ENCODE measurements around the gene SSBP1.
A peak's percentile ranks its signal among the peaks of the same experiment; 100 is the strongest.
"Not testable (repeated sequence)": the region's sequence is repeated elsewhere in the genome, so short reads cannot be mapped to it uniquely, and the experiment has no call there.

SSBP1 gene

GRCh38 chr7:141731476-141732149, 6.5 kb upstream of the SSBP1 start:
- no peak for DNase-seq
- peak overlapping the region in 1 of 2 donors; percentile 14 for H3K4me3 Mint-ChIP-seq
- peaks cover 5% of the 10 kb centered on the region for H3K4me1 Mint-ChIP-seq
- ATAC-seq = no peak
- no peaks in the 10 kb centered on the region for H3K27me3 Mint-ChIP-seq
- peak overlapping the region in 1 of 2 donors; percentile 42 for H3K27ac Mint-ChIP-seq
- H3K9me3 Mint-ChIP-seq = no peaks in the 10 kb centered on the region

GRCh38 chr7:141737118-141737835, 881 bp upstream of the SSBP1 start:
- ATAC-seq = no peak
- DNase-seq = peak in 1 of 2 donors; percentile 30
- no peaks in the 10 kb centered on the region for H3K27me3 Mint-ChIP-seq
- H3K4me1 Mint-ChIP-seq = peaks cover 45% of the 10 kb centered on the region
- peak overlapping the region; percentile 99 for H3K27ac Mint-ChIP-seq
- H3K4me3 Mint-ChIP-seq = peak overlapping the region; percentile 95 to 99
- no peaks in the 10 kb centered on the region for H3K9me3 Mint-ChIP-seq

- Mint-ChIP-seq H3K9me3 (no peaks in the 10 kb centered on the region), H3K27ac (peak overlapping the region; percentile 99), H3K4me1 (peaks cover 57% of the 10 kb centered on the region), H3K27me3 (no peaks in the 10 kb centered on the region), H3K4me3 (peak overlapping the region; percentile 95 to 99)
- DNase-seq (no peak), ATAC-seq (no peak)
Measured at GRCh38 chr7:141738592-141739013, 445 bp downstream of the SSBP1 start.

GRCh38 chr7:141739250-141739649, 1.1 kb downstream of the SSBP1 start:
- no peak for ATAC-seq
- no peaks in the 10 kb centered on the region for H3K9me3 Mint-ChIP-seq
- peak overlapping the region; percentile 71 to 99 for H3K27ac Mint-ChIP-seq
- H3K27me3 Mint-ChIP-seq = no peaks in the 10 kb centered on the region
- H3K4me1 Mint-ChIP-seq = peaks cover 63% of the 10 kb centered on the region
- no peak for DNase-seq
- peak overlapping the region; percentile 95 to 99 for H3K4me3 Mint-ChIP-seq

GRCh38 chr7:141742229-141742628, 4.1 kb downstream of the SSBP1 start:
- DNase-seq (no peak), ATAC-seq (no peak)
- Mint-ChIP-seq H3K4me1 (peaks cover 52% of the 10 kb centered on the region), H3K27ac (peak overlapping the region; percentile 52 to 59), H3K4me3 (no peak overlapping the region), H3K9me3 (no peaks in the 10 kb centered on the region), H3K27me3 (no peaks in the 10 kb centered on the region)

GRCh38 chr7:141744131-141744530, 6.0 kb downstream of the SSBP1 start:
- no peaks in the 10 kb centered on the region for H3K9me3 Mint-ChIP-seq
- no peak overlapping the region for H3K4me3 Mint-ChIP-seq
- peaks cover 38% of the 10 kb centered on the region for H3K4me1 Mint-ChIP-seq
- no peak for ATAC-seq
- no peak overlapping the region for H3K27ac Mint-ChIP-seq
- DNase-seq = no peak
- no peaks in the 10 kb centered on the region for H3K27me3 Mint-ChIP-seq

- no peak for ATAC-seq
- no peak for DNase-seq
Measured at GRCh38 chr7:141748396-141748795, 10.2 kb downstream of the SSBP1 start.

GRCh38 chr7:141751904-141752303, 13.7 kb downstream of the SSBP1 start:
- DNase-seq, H3K4me1 Mint-ChIP-seq, H3K4me3 Mint-ChIP-seq, ATAC-seq, H3K27me3 Mint-ChIP-seq, H3K27ac Mint-ChIP-seq: not testable (repeated sequence)
- H3K9me3 Mint-ChIP-seq = peaks cover 15 to 23% of the 10 kb centered on the region in 2 donors

More at GRCh38 chr7:141748396-141748795, 10.2 kb downstream of the SSBP1 start:
- H3K27ac Mint-ChIP-seq = no peak overlapping the region
- H3K4me3 Mint-ChIP-seq = no peak overlapping the region
- H3K4me1 Mint-ChIP-seq = peaks cover 9% of the 10 kb centered on the region
- no peaks in the 10 kb centered on the region for H3K27me3 Mint-ChIP-seq
- peaks cover 15 to 23% of the 10 kb centered on the region in 2 donors for H3K9me3 Mint-ChIP-seq

- Mint-ChIP-seq H3K4me1 (no peaks in the 10 kb centered on the region), H3K27ac (no peak overlapping the region), H3K4me3 (no peak overlapping the region), H3K9me3 (peaks cover 15 to 23% of the 10 kb centered on the region in 2 donors), H3K27me3 (no peaks in the 10 kb centered on the region)
- ATAC-seq (no peak), DNase-seq (no peak)
Measured at GRCh38 chr7:141752634-141753033, 14.5 kb downstream of the SSBP1 start.

- Mint-ChIP-seq H3K9me3 (peaks cover 13 to 23% of the 10 kb centered on the region in 2 donors), H3K4me1 (no peaks in the 10 kb centered on the region), H3K27ac (no peak overlapping the region), H3K4me3 (no peak overlapping the region), H3K27me3 (no peaks in the 10 kb centered on the region)
- DNase-seq = peak in 1 of 2 donors; percentile 21
- ATAC-seq = no peak
Measured at GRCh38 chr7:141754939-141755338, 16.8 kb downstream of the SSBP1 start.

- no peak for DNase-seq
- Mint-ChIP-seq H3K9me3 (no peaks in the 10 kb centered on the region), H3K27me3 (no peaks in the 10 kb centered on the region), H3K4me3 (no peak within 1 kb of the TSS), H3K27ac (peak within 1 kb of the TSS in 1 of 2 donors; percentile 57), H3K4me1 (no peaks in the 10 kb centered on the region)
- no peak for ATAC-seq
Measured at GRCh38 chr7:141763797-141764196, 25.6 kb downstream of the SSBP1 start, which contains the start of gene TAS2R3. TSS of gene TAS2R3 (plus strand) at chr7:141764097. CDS start at chr7:141764159, 62 bp downstream.

- not testable (repeated sequence) for ATAC-seq, DNase-seq, H3K27me3 Mint-ChIP-seq, H3K4me3 Mint-ChIP-seq, H3K27ac Mint-ChIP-seq, H3K4me1 Mint-ChIP-seq
- H3K9me3 Mint-ChIP-seq = peaks cover 5 to 12% of the 10 kb centered on the region in 2 donors
Measured at GRCh38 chr7:141770083-141770583, 32.0 kb downstream of the SSBP1 start.

- no peak within 1 kb of the TSS for H3K4me3 Mint-ChIP-seq
- H3K4me1 Mint-ChIP-seq = no peaks in the 10 kb centered on the region
- no peak within 1 kb of the TSS for H3K27ac Mint-ChIP-seq
- H3K27me3 Mint-ChIP-seq = no peaks in the 10 kb centered on the region
- peaks cover 5 to 12% of the 10 kb centered on the region in 2 donors for H3K9me3 Mint-ChIP-seq
- no peak for ATAC-seq
- DNase-seq = no peak
Measured at GRCh38 chr7:141776374-141776773, 38.2 kb downstream of the SSBP1 start, which contains the start of gene TAS2R4. TSS of gene TAS2R4 (plus strand) at chr7:141776674. CDS start at chr7:141778489, 1,815 bp downstream.

- Mint-ChIP-seq H3K4me1 (no peaks in the 10 kb centered on the region), H3K9me3 (no peaks in the 10 kb centered on the region), H3K27ac (peak overlapping the region in 1 of 2 donors; percentile 29), H3K27me3 (no peaks in the 10 kb centered on the region), H3K4me3 (no peak overlapping the region)
- DNase-seq (no peak), ATAC-seq (peak; percentile 68)
Measured at GRCh38 chr7:141785706-141786552, 47.8 kb downstream of the SSBP1 start.

- no peak for ATAC-seq
- Mint-ChIP-seq H3K4me3 (no peak overlapping the region), H3K4me1 (no peaks in the 10 kb centered on the region), H3K27me3 (no peaks in the 10 kb centered on the region), H3K9me3 (no peaks in the 10 kb centered on the region), H3K27ac (no peak overlapping the region)
- DNase-seq = no peak
Measured at GRCh38 chr7:141788296-141788695, 50.1 kb downstream of the SSBP1 start.

Data from stimulated activated naive CD8-positive, alpha-beta T cell treated with anti-CD3 and anti-CD28 coated beads, Interleukin-15, amount 100 ng/mL, for 72 hours (primary cell).